ENCODE data around the gene FAM174C. TPM values are rescaled to one million over a fixed set of nuclear protein-coding genes. Genes with fewer than 3 reads are reported as not detected.

FAM174C gene
- total RNA-seq, 1 experiment from 2014 or later: 59.4 TPM

DNA sequence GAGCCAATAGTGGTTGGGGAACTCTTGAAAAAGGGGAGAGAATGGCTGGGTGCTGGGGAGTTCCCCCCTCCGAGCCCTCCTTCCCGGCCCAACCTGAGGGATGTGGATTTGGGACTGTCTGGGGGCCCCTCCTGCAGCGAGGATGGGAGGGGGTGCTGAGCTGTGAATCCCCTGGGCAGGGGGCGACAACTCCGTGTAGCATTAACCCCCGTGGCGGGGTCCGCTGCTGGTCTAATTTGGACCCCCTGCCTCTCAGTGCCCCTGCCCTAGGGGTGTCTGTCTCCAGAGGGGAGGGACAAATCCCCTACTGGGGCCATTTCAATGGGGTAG, 17.2 kb upstream of the FAM174C start (continued):
- TF ChIP-seq ATF2 (CRISPR knock-in tag; IDR thresholded peaks at IDR 0.05; ENCODE audit: borderline replicate concordance, low read depth): no peak
- no peak for TF ChIP-seq NFATC4 (CRISPR knock-in tag; IDR thresholded peaks at IDR 0.05)
- no peak for TF ChIP-seq ZNF671 (CRISPR knock-in tag; IDR thresholded peaks at IDR 0.05)
- no peak for TF ChIP-seq CREB1 (CRISPR knock-in tag; IDR thresholded peaks at IDR 0.05)

DNA sequence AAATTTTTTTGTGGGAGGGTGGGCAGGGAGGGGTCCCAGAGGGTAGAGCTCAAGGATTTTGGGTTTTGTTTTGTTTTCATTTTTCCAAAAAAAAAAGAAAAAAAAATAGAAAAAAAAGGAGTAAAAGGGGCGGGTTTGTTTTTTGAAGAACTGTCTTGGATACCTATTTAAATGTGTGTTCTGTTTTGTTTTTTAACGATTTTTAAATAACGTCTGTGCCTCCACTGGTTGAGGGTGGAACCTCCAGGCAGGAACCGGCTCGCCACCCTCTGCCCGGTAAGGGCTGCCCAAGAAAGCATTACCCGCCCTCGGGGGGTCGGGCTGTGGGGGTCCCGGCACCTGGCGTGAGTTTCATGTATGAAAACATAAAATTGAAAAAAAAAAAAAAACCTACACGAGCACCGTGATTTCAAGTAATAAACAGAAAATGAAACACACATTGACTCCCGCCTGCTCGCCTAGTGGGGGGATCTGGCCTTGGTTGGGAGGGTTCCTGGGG, 16.6 kb upstream of the FAM174C start:
- Mint-ChIP-seq H3K4me1 (peaks cover 51% of the 10 kb centered on the region), H3K9me3 (no peaks in the 10 kb centered on the region), H3K4me3 (no peak overlapping the region), H3K27ac (peak overlapping the region; percentile 74), H3K36me3 (peaks cover 30% of the 10 kb centered on the region), H3K27me3 (ENCODE audit: low read depth) (no peaks in the 10 kb centered on the region)
- no peak for TF ChIP-seq IRF2 (CRISPR knock-in tag; IDR thresholded peaks at IDR 0.05; ENCODE audit: borderline replicate concordance, low read depth)
- TF ChIP-seq, protein P1, sequence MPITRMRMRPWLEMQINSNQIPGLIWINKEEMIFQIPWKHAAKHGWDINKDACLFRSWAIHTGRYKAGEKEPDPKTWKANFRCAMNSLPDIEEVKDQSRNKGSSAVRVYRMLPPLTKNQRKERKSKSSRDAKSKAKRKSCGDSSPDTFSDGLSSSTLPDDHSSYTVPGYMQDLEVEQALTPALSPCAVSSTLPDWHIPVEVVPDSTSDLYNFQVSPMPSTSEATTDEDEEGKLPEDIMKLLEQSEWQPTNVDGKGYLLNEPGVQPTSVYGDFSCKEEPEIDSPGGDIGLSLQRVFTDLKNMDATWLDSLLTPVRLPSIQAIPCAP (CRISPR knock-in tag; IDR thresholded peaks at IDR 0.05): no peak
- ChIA-PET POLR2A (interaction anchor here (0.7 to 3.6 kb wide), 3 partner anchors 10 to 233 kb away, joined by 3 to 31 read pairs (median 3); partner anchors contain the start of genes CIRBP and CNN2), CTCF (interaction anchor here (0.6 to 15.6 kb wide), 5 partner anchors 8 to 134 kb away, joined by 3 to 648 read pairs (median 5); partner anchors contain the start of genes ATP5F1D and CIRBP)
- no peak for DNase-seq (ENCODE audit: low spot score)
- ATAC-seq: no peak

DNA sequence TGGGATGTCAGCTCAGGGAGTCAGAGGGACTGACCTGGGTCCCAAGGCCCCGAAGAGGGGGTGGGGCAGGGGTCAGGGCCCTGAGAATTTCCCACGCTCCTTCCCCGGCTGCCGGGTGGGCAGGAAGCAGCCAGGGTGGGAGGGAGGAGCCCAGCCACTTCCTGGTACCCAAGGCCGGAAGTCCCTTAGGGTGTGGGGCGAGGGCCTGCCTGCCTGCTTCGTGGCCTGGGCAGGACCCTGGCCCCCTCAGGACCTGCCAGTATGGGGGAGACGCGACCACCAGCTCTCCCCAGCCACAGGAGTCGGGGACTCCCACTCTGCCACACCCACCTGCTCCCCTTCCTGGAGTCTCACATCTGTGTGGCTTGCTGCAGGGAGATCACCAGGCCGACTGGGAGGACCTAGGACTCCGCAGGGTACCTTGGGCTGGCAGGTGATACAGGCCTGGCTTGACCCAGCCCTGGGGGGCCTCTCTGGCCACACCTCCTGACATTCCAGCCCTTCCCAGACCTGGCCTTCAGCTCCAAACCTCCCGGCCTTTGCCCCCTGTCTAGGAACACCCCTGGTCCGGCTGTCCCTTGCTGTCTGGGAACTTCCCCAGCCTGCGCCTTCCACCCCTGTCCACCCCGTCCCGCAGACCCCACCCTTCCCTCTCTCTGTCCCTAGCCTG, 16.0 kb upstream of the FAM174C start:
- Mint-ChIP-seq H3K36me3 (peaks cover 29% of the 10 kb centered on the region), H3K27me3 (ENCODE audit: low read depth) (no peaks in the 10 kb centered on the region), H3K27ac (peak overlapping the region; percentile 90), H3K9me3 (no peaks in the 10 kb centered on the region), H3K4me1 (peaks cover 51% of the 10 kb centered on the region), H3K4me3 (peak overlapping the region; percentile 47)
- peak; percentile 74 for DNase-seq (ENCODE audit: low spot score)
- POLR2A ChIA-PET: interaction anchor here (0.5 to 3.6 kb wide), 6 partner anchors 9 to 233 kb away, joined by 3 to 31 read pairs (median 4); partner anchors contain the start of genes CIRBP, CNN2 and FAM174C
- CTCF ChIA-PET: interaction anchor here (0.6 to 15.6 kb wide), 4 partner anchors 10 to 134 kb away, joined by 3 to 648 read pairs (median 4); partner anchors contain the start of genes ATP5F1D and CIRBP
- peak; percentile 31 for ATAC-seq
- TF ChIP-seq, protein P1 (CRISPR knock-in tag; IDR thresholded peaks at IDR 0.05): no peak
- TF ChIP-seq MYBL2 (CRISPR knock-in tag; IDR thresholded peaks at IDR 0.05) (no peak), SMAD4 (CRISPR knock-in tag; IDR thresholded peaks at IDR 0.05) (no peak), PRDM15 (CRISPR knock-in tag; IDR thresholded peaks at IDR 0.05) (no peak), FOXK1 (CRISPR knock-in tag; IDR thresholded peaks at IDR 0.05) (peak; percentile 78), NFATC4 (CRISPR knock-in tag; IDR thresholded peaks at IDR 0.05) (peak; percentile 93), NR3C1 (CRISPR knock-in tag; conservative IDR thresholded peaks at IDR 0.05; ENCODE audit: low read depth) (no peak), ZNF416 (CRISPR knock-in tag; IDR thresholded peaks at IDR 0.05) (peak; percentile 96), ZNF281 (CRISPR knock-in tag; IDR thresholded peaks at IDR 0.05) (0 out of 2 replicates have a peak, but pooled peaks have one; percentile 44), ETV6 (CRISPR knock-in tag; IDR thresholded peaks at IDR 0.05) (peak; percentile 98), HMGA2 (CRISPR knock-in tag; IDR thresholded peaks at IDR 0.05) (0 out of 2 replicates have a peak, but pooled peaks have one; percentile 6), SOX15 (CRISPR knock-in tag; IDR thresholded peaks at IDR 0.05) (no peak), ZNF317 (CRISPR knock-in tag; IDR thresholded peaks at IDR 0.05; ENCODE audit: borderline replicate concordance, low read depth) (no peak), ZNF263 (CRISPR knock-in tag; IDR thresholded peaks at IDR 0.05; ENCODE audit: low read depth) (no peak)
- TF ChIP-seq, protein P2, sequence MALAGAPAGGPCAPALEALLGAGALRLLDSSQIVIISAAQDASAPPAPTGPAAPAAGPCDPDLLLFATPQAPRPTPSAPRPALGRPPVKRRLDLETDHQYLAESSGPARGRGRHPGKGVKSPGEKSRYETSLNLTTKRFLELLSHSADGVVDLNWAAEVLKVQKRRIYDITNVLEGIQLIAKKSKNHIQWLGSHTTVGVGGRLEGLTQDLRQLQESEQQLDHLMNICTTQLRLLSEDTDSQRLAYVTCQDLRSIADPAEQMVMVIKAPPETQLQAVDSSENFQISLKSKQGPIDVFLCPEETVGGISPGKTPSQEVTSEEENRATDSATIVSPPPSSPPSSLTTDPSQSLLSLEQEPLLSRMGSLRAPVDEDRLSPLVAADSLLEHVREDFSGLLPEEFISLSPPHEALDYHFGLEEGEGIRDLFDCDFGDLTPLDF (CRISPR knock-in tag; IDR thresholded peaks at IDR 0.05): 0 out of 2 replicates have a peak, but pooled peaks have one; percentile 35

Data from WTC11 (cell line).